ENCODE measurements around the gene BRPF1. TPM values are rescaled to one million over a fixed set of nuclear protein-coding genes. Genes with fewer than 3 reads are reported as not detected.
"Not testable (repeated sequence)": the region's sequence is repeated elsewhere in the genome, so short reads cannot be mapped to it uniquely, and the experiment has no call there.

The BRPF1 gene
- total RNA-seq, 3 donors from 2014 or later, result 14.7 to 19.7 (median 19.3) TPM

DNA sequence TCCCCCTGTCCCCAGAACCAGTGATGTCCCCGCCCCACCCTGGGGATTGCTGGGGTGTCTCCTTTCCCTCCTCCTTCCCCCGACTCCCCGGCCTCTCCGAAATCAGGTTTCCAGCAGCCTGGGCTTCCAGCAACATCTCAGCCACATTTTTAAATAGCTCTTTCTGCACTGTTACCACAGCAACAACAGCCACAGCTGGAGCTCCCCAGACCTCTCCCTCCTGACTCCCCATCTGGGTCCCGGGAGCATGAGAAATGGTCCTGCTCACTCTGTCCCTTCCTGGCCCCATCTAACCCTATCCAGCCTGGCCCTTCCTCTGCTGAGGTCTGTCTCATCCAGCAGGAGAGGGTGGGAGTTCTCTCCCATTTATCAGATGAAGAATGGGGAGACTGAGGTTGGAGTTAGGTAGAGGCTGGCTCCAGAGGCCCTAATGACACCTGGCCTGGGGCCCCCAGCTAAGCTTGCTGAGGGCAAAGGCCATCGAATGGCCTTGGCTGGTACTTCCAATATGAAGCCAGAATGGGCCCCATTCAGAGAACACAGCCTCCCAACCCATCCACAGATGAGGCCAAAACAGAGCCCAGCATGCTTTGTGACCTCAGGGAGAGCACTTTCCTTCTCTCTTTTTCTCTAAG lies 36.7 kb downstream of the BRPF1 start:
- H3K27me3 ChIP-seq, result no peaks in the 10 kb centered on the region
- H3K4me3 ChIP-seq, result peak overlapping the region in 1 of 3 donors; percentile 79
- intact Hi-C loops (cut with DNase I; ENCODE audit: low total_unique reads), result no loop called here
- H3K9me3 ChIP-seq, result no peaks in the 10 kb centered on the region
- peak overlapping the region; percentile 79 to 93 for H3K27ac ChIP-seq
- H3K4me1 ChIP-seq, result peaks cover 0 to 3% of the 10 kb centered on the region in 2 donors
- H3K36me3 ChIP-seq, result no peaks in the 10 kb centered on the region
- no peak for TF ChIP-seq POLR2A (IDR thresholded peaks at IDR 0.05)
- TF ChIP-seq, protein P1, sequence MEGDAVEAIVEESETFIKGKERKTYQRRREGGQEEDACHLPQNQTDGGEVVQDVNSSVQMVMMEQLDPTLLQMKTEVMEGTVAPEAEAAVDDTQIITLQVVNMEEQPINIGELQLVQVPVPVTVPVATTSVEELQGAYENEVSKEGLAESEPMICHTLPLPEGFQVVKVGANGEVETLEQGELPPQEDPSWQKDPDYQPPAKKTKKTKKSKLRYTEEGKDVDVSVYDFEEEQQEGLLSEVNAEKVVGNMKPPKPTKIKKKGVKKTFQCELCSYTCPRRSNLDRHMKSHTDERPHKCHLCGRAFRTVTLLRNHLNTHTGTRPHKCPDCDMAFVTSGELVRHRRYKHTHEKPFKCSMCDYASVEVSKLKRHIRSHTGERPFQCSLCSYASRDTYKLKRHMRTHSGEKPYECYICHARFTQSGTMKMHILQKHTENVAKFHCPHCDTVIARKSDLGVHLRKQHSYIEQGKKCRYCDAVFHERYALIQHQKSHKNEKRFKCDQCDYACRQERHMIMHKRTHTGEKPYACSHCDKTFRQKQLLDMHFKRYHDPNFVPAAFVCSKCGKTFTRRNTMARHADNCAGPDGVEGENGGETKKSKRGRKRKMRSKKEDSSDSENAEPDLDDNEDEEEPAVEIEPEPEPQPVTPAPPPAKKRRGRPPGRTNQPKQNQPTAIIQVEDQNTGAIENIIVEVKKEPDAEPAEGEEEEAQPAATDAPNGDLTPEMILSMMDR (IDR thresholded peaks at IDR 0.05), result no peak
- no peak for TF ChIP-seq POLR2AphosphoS5 (IDR thresholded peaks at IDR 0.05)
- no peak for DNase-seq (ENCODE audit: low spot score in 2 of 2)

DNA sequence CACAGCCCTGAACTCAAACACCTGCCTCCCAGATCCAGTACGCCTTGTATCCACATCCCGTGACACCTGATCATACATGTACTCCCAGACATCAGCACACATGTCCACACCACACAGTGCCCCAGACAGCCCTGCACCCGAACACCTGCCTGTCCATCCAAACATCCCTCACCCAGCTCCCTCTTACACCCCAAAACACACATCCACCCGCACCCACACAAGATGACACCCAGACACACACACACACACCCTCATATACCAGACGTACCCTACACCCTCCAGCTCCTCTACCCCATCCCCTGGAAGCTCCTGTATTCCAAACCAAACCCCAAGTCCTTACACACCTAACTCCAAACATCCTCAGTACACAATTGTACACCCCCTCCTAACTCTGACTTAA lies 37.5 kb downstream of the BRPF1 start:
- Histone ChIP-seq H3K27me3 (no peaks in the 10 kb centered on the region), H3K4me3 (peak overlapping the region; percentile 64 to 79 (median 78)), H3K27ac (peak overlapping the region; percentile 79 to 93), H3K36me3 (no peaks in the 10 kb centered on the region), H3K4me1 (peaks cover 0 to 3% of the 10 kb centered on the region in 2 donors), H3K9me3 (no peaks in the 10 kb centered on the region)
- TF ChIP-seq, protein P1 (IDR thresholded peaks at IDR 0.05), result no peak
- no peak for TF ChIP-seq POLR2A (IDR thresholded peaks at IDR 0.05)
- TF ChIP-seq POLR2AphosphoS5 (IDR thresholded peaks at IDR 0.05), result no peak
- DNase-seq (ENCODE audit: low spot score in 2 of 2), result peak in 1 of 2 donors; percentile 38
- intact Hi-C loops (cut with DNase I; ENCODE audit: low total_unique reads), result no loop called here

DNA sequence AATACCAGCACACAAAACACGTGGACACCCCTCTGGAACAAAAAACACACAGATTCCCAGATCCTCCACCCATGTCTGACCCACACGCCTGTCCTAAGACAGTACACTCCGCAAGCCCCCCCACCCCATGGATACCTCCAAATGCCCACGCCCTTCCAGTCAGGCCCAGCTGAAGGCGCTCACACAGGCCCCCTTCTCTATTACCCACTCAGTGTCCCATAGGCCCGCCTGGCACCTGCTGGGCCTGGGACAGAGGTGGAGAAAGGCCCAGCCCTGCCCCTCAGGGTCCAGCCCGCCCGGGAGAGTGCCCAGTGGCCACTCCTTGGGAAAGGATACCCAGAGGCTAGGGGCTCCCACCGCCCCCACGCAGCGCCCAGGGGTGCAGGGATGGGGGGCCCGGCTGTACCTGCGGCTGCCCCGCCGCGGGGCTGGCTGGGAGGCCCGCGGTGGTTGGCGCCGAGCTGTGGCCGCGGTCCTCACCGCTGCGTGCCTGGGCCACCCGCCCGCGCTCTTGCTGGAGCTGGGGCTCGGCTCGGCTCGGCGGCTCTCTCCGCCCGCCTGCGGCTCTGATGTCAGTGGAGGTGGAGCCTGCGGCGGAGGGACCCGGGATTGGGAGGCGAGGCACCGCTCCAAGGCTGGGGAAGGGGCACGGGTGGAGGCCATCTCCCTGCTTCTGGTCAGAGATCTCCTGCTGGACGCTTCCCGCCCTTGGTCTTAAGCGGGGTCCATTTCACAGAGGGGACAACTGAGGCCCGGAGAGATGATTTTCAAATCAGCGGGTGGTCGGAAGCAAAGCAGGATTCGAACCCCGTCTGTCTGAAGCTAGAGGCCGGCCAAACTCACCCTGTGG lies 38.1 kb downstream of the BRPF1 start, which contains the start of gene CAMK1:
Gene CAMK1 (minus strand): TSS at position 522 of the 850 bp plus-strand sequence. CDS start 2,198 bp downstream, outside the sequence.
- Histone ChIP-seq H3K4me1 (peaks cover 0 to 3% of the 10 kb centered on the region in 2 donors), H3K27me3 (no peaks in the 10 kb centered on the region), H3K4me3 (peak within 1 kb of the TSS; percentile 64 to 79 (median 78)), H3K27ac (peak within 1 kb of the TSS; percentile 79 to 93), H3K9me3 (no peaks in the 10 kb centered on the region), H3K36me3 (no peaks in the 10 kb centered on the region)
- intact Hi-C loops (cut with DNase I; ENCODE audit: low total_unique reads), result loop anchor here (1.0 kb wide), 1 partner anchor 46 kb away; no protein-coding TSS in a partner anchor
- TF ChIP-seq, protein P1 (IDR thresholded peaks at IDR 0.05), result no peak
- no peak for TF ChIP-seq POLR2A (IDR thresholded peaks at IDR 0.05)
- TF ChIP-seq POLR2AphosphoS5 (IDR thresholded peaks at IDR 0.05), result peak in 2 of 3 donors; percentile 32 to 40
- DNase-seq (ENCODE audit: low spot score in 2 of 2), result peak; percentile 69 to 81

DNA sequence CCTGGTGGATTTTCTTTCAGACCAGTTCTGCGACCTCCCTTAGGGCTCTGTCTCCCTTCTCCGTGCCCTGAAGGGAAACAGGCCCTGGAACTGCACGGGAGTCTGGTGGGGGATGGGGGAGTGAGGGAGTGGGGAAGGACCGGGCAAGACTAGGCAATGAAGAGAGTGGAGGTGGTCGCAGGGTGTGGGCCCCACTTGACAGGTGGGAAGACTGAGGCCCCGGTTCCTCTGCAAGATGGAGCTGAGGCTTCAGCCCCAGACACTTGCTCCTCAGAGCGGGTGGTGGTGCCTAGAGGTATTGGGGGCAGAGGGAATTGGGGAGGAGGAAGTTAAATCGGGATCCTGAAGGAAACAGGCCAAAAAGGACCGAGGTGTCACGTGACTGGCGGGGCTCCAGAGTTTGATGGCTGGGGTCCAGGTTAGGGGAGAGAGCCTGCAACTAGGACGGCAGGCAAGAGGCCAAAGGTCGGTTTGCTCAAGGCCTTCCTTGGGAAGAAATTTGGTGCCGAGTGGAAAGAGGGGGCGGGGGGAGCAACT lies 38.8 kb downstream of the BRPF1 start:
- DNase-seq (ENCODE audit: low spot score in 2 of 2), result peak; percentile 64 to 77
- H3K4me3 ChIP-seq, result peak overlapping the region; percentile 64 to 79 (median 78)
- H3K9me3 ChIP-seq, result no peaks in the 10 kb centered on the region
- peaks cover 0 to 3% of the 10 kb centered on the region in 2 donors for H3K4me1 ChIP-seq
- no peaks in the 10 kb centered on the region for H3K36me3 ChIP-seq
- H3K27ac ChIP-seq, result peak overlapping the region; percentile 79 to 93
- TF ChIP-seq, protein P1 (IDR thresholded peaks at IDR 0.05), result no peak
- TF ChIP-seq POLR2AphosphoS5 (IDR thresholded peaks at IDR 0.05) (peak; percentile 29 to 37 (median 34)), POLR2A (IDR thresholded peaks at IDR 0.05) (no peak)
- no peaks in the 10 kb centered on the region for H3K27me3 ChIP-seq
- intact Hi-C loops (cut with DNase I; ENCODE audit: low total_unique reads), result loop anchor here (1.0 kb wide), 1 partner anchor 45 kb away; no protein-coding TSS in a partner anchor

DNA sequence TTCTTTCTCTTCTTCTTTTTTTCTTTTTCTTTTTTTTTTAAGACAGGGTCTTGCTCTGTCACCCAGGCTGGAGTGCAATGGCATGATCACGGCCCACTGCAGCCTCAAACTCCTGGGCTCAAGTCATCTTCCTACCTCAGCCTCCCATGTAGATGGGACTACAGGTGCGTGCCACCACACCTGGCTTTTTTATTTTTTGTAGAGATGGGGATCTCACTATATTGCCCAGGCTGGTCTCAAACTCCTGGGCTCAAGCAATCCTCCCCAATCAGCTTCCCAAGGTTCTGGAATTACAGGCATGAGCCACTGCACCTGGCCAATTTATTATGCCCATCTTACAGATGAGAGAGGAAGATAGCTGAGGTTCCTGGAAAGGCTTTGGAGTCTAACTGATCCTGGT lies 39.5 kb downstream of the BRPF1 start:
- H3K9me3 ChIP-seq; DNase-seq (ENCODE audit: low spot score in 2 of 2); H3K36me3 ChIP-seq; H3K27me3 ChIP-seq; intact Hi-C loops (cut with DNase I; ENCODE audit: low total_unique reads); H3K4me1 ChIP-seq; H3K4me3 ChIP-seq: not testable (repeated sequence)
- H3K27ac ChIP-seq, result peak overlapping the region in 1 of 2 donors; percentile 79
